ENCODE data around the gene SLC37A2.

The SLC37A2 gene

GRCh38 chr11:125078516-125079140 lies 15.5 kb downstream of the SLC37A2 start:
- Histone ChIP-seq H3K36me3 (ENCODE audit: insufficient read depth, low read length) (no peaks in the 10 kb centered on the region), H3K4me1 (ENCODE audit: insufficient read depth, low read length, severe bottlenecking) (no peaks in the 10 kb centered on the region), H3K9me2 (ENCODE audit: low read depth, low read length) (no peaks in the 10 kb centered on the region), H3K9ac (ENCODE audit: low read length) (no peak overlapping the region), H3K4me2 (ENCODE audit: low read length) (no peak overlapping the region), H4K20me1 (ENCODE audit: insufficient read depth, low read length) (no peaks in the 10 kb centered on the region), H3K9me3 (ENCODE audit: low read length) (no peaks in the 10 kb centered on the region), H3K79me2 (ENCODE audit: insufficient read depth, low read length) (no peaks in the 10 kb centered on the region), H2AFZ (ENCODE audit: low read length) (no peak overlapping the region), H3K4me3 (ENCODE audit: low read depth, low read length, poor library complexity, severe bottlenecking) (no peak overlapping the region), H3K27ac (ENCODE audit: low read depth, low read length, poor library complexity, severe bottlenecking) (no peak overlapping the region), H3F3A (ENCODE audit: insufficient read depth, low read length) (no peaks in the 10 kb centered on the region), H3K27me3 (ENCODE audit: insufficient read depth, low read length) (no peaks in the 10 kb centered on the region)
- TF ChIP-seq EZH2 (IDR thresholded peaks at IDR 0.05; ENCODE audit: borderline replicate concordance, low read length) (no peak), CTCF (IDR thresholded peaks at IDR 0.05; ENCODE audit: low read length) (no peak)

GRCh38 chr11:125079151-125079877 lies 16.2 kb downstream of the SLC37A2 start:
- H3F3A ChIP-seq (ENCODE audit: insufficient read depth, low read length), result no peaks in the 10 kb centered on the region
- H3K27me3 ChIP-seq (ENCODE audit: insufficient read depth, low read length), result no peaks in the 10 kb centered on the region
- no peak overlapping the region for H3K4me3 ChIP-seq (ENCODE audit: low read depth, low read length, poor library complexity, severe bottlenecking)
- H3K9me3 ChIP-seq (ENCODE audit: low read length), result no peaks in the 10 kb centered on the region
- H2AFZ ChIP-seq (ENCODE audit: low read length), result no peak overlapping the region
- no peak overlapping the region for H3K9ac ChIP-seq (ENCODE audit: low read length)
- no peak for TF ChIP-seq CTCF (IDR thresholded peaks at IDR 0.05; ENCODE audit: low read length)
- TF ChIP-seq EZH2 (IDR thresholded peaks at IDR 0.05; ENCODE audit: borderline replicate concordance, low read length), result no peak
- H3K27ac ChIP-seq (ENCODE audit: low read depth, low read length, poor library complexity, severe bottlenecking), result no peak overlapping the region
- no peaks in the 10 kb centered on the region for H3K36me3 ChIP-seq (ENCODE audit: insufficient read depth, low read length)
- no peak overlapping the region for H3K4me2 ChIP-seq (ENCODE audit: low read length)
- no peaks in the 10 kb centered on the region for H4K20me1 ChIP-seq (ENCODE audit: insufficient read depth, low read length)
- no peaks in the 10 kb centered on the region for H3K9me2 ChIP-seq (ENCODE audit: low read depth, low read length)
- H3K4me1 ChIP-seq (ENCODE audit: insufficient read depth, low read length, severe bottlenecking), result no peaks in the 10 kb centered on the region
- H3K79me2 ChIP-seq (ENCODE audit: insufficient read depth, low read length), result no peaks in the 10 kb centered on the region

GRCh38 chr11:125079878-125080530 lies 16.9 kb downstream of the SLC37A2 start:
- H3K9ac ChIP-seq (ENCODE audit: low read length), result no peak overlapping the region
- H3K4me2 ChIP-seq (ENCODE audit: low read length), result no peak overlapping the region
- no peaks in the 10 kb centered on the region for H3K27me3 ChIP-seq (ENCODE audit: insufficient read depth, low read length)
- TF ChIP-seq CTCF (IDR thresholded peaks at IDR 0.05; ENCODE audit: low read length) (no peak), EZH2 (IDR thresholded peaks at IDR 0.05; ENCODE audit: borderline replicate concordance, low read length) (no peak)
- no peaks in the 10 kb centered on the region for H3K4me1 ChIP-seq (ENCODE audit: insufficient read depth, low read length, severe bottlenecking)
- H3K79me2 ChIP-seq (ENCODE audit: insufficient read depth, low read length), result no peaks in the 10 kb centered on the region
- H2AFZ ChIP-seq (ENCODE audit: low read length), result no peak overlapping the region
- no peaks in the 10 kb centered on the region for H3K9me3 ChIP-seq (ENCODE audit: low read length)
- H3K27ac ChIP-seq (ENCODE audit: low read depth, low read length, poor library complexity, severe bottlenecking), result no peak overlapping the region
- no peaks in the 10 kb centered on the region for H3K9me2 ChIP-seq (ENCODE audit: low read depth, low read length)
- H3K36me3 ChIP-seq (ENCODE audit: insufficient read depth, low read length), result no peaks in the 10 kb centered on the region
- H4K20me1 ChIP-seq (ENCODE audit: insufficient read depth, low read length), result no peaks in the 10 kb centered on the region
- no peak overlapping the region for H3K4me3 ChIP-seq (ENCODE audit: low read depth, low read length, poor library complexity, severe bottlenecking)
- H3F3A ChIP-seq (ENCODE audit: insufficient read depth, low read length), result no peaks in the 10 kb centered on the region

Measured in OCI-LY1 (cell line).